K562 (cell line): ENCODE data around the gene GNAI2. TPM values are rescaled to one million over a fixed set of nuclear protein-coding genes. Genes with fewer than 3 reads are reported as not detected.

Experiments used
- ATAC-seq: fragments of 200-7000 bp; cut with Tn5 transposase; 3 replicates; pipeline ENCODE4 v1.9.1; 2020; ENCODE audit warnings: moderate library complexity
- BruUV-seq: library from RNA; stranded (reverse); fragments of 400-500 nt; replicated peaks from 2 replicates; lab custom pipeline; 2021; lab: Mats Ljungman, UMichigan
- CTCF ChIA-PET: fragments of 300-600 bp; formaldehyde crosslinking; extraction: SDS; loops from one replicate; lab custom pipeline; 2021; ENCODE audit warnings: low intra/inter-chr PET ratio; lab: Yijun Ruan, JAX
- POLR2A ChIA-PET: fragments of 300-600, 350-650 bp; sonication (Branson Sonifier 250); formaldehyde crosslinking; extraction: SDS; loops from one replicate; lab custom pipeline; 2021; ENCODE audit warnings: antibody characterized with exemption, inconsistent platforms; lab: Yijun Ruan, JAX
- DNase-seq, 4 experiments: peaks; one replicate each; pipeline versions ENCODE4 v3.0.0 to v3.0.0-alpha.2; 2011 to 2018; ENCODE audit warnings: low spot score in 3 of 4, mixed read lengths in 3 of 4; ENCODE audit errors: extremely low read depth in 1 of 4
- FAIRE-seq: peaks from 2 replicates; lab custom pipeline; 2011; peaks lifted over from hg19 to GRCh38; lab: Jason Lieb, UNC
- H2AFZ ChIP-seq: 2 replicates; pipeline ENCODE4 v1.6.0; 2011; ENCODE audit warnings: low read depth, low read length, control low read depth, inconsistent platforms
- H3K27ac ChIP-seq: fragments of 200-600 bp; 3 replicates; pipeline ENCODE4 v1.8.0; 2011; ENCODE audit warnings: low read depth, mild to moderate bottlenecking, control low read depth, inconsistent platforms, low read length, moderate library complexity, mixed read lengths; ENCODE audit errors: extremely low read depth
- H3K27me3 ChIP-seq, 2 experiments: fragments of 300-600 bp in 1 of 2; 2 replicates in 1 of 2; 3 replicates in 1 of 2; pipeline versions ENCODE4 v1.6.0 to v1.8.0; 2011; ENCODE audit warnings: inconsistent platforms in 2 of 2, low read length in 2 of 2, mild to moderate bottlenecking in 1 of 2, mixed read lengths in 1 of 2, moderate library complexity in 1 of 2; ENCODE audit not compliant: control insufficient read depth in 2 of 2, insufficient read depth in 2 of 2
- H3K36me3 ChIP-seq: fragments of 300-600 bp; 3 replicates; pipeline ENCODE4 v1.8.0; 2011; ENCODE audit warnings: mild to moderate bottlenecking, low read length, inconsistent platforms; ENCODE audit not compliant: control insufficient read depth, insufficient read depth
- H3K4me1 ChIP-seq, 2 experiments: fragments of 200-600 bp in 1 of 2; replicated peaks in 1 of 2; 2 replicates in 1 of 2; 3 replicates in 1 of 2; pipeline versions ENCODE4 v1.5.1 to v1.8.0; 2011; ENCODE audit warnings: inconsistent platforms in 2 of 2, low read length in 2 of 2, mild to moderate bottlenecking in 1 of 2, mixed read lengths in 1 of 2, moderate library complexity in 1 of 2; ENCODE audit not compliant: control insufficient read depth in 2 of 2, insufficient read depth in 2 of 2
- H3K4me2 ChIP-seq: 2 replicates; pipeline ENCODE4 v1.6.1; 2011; ENCODE audit warnings: low read length, control low read depth, inconsistent platforms, mixed read lengths; ENCODE audit not compliant: insufficient read depth
- H3K4me3 ChIP-seq: fragments of 200-600 bp; sonication (generic), shearing (Covaris generic); 2 replicates; pipeline ENCODE4 v1.5.1; 2016; ENCODE audit warnings: control low read depth, inconsistent platforms
- H3K79me2 ChIP-seq: fragments of 200-600 bp; 3 replicates; pipeline ENCODE4 v1.8.0; 2011; ENCODE audit warnings: low read length, inconsistent platforms; ENCODE audit not compliant: control insufficient read depth, insufficient read depth
- H3K9ac ChIP-seq, 2 experiments: 2 replicates each; pipeline versions ENCODE4 v1.6.0 to v1.6.1; 2011; ENCODE audit warnings: low read depth in 2 of 2, low read length in 2 of 2, control low read depth in 1 of 2, inconsistent platforms in 1 of 2, mild to moderate bottlenecking in 1 of 2, mixed read lengths in 1 of 2; ENCODE audit not compliant: insufficient read depth in 1 of 2
- H3K9me1 ChIP-seq: one replicate; pipeline ENCODE4 v1.6.0; 2011; ENCODE audit warnings: inconsistent platforms, mild to moderate bottlenecking, low read length, moderate library complexity; ENCODE audit not compliant: control insufficient read depth, insufficient read depth
- H3K9me3 ChIP-seq: replicated peaks from 2 replicates; pipeline ENCODE4 v1.5.1; 2011; ENCODE audit warnings: low read depth, low read length, inconsistent platforms; ENCODE audit not compliant: control insufficient read depth, insufficient read depth
- H4K20me1 ChIP-seq: replicated peaks from 2 replicates; pipeline ENCODE4 v1.6.1; 2011; ENCODE audit warnings: low read length, inconsistent platforms, mixed read lengths; ENCODE audit not compliant: control insufficient read depth, insufficient read depth
- ARID3A ChIP-seq: IDR thresholded peaks from 2 replicates; pipeline ENCODE4 v1.6.1; 2012; ENCODE audit warnings: low read depth, low read length, improper control_type of control experiment, borderline replicate concordance
- GABPA ChIP-seq: fragments of 200-800 bp; sonication (Bioruptor generic); conservative IDR thresholded peaks from 2 replicates; pipeline ENCODE4 v1.6.1; 2016; ENCODE audit warnings: low read depth, missing genetic modification characterization, missing compliant biosample characterization
- GABPB2 ChIP-seq: fragments of 250-450 bp; sonication (Bioruptor Pico); conservative IDR thresholded peaks from 2 replicates; pipeline ENCODE4 v1.5.1; 2021; ENCODE audit warnings: mild to moderate bottlenecking
- ILK ChIP-seq: fragments of 450-650 bp; IDR thresholded peaks from 2 replicates; pipeline ENCODE4 v1.6.1; 2016; ENCODE audit warnings: missing genetic modification characterization, low read depth, mild to moderate bottlenecking, missing compliant biosample characterization, moderate library complexity, borderline replicate concordance
- MAFG ChIP-seq: fragments of 450-650 bp; conservative IDR thresholded peaks from 2 replicates; pipeline ENCODE4 v1.6.1; 2016; ENCODE audit warnings: missing genetic modification characterization, missing compliant biosample characterization
- MCM7 ChIP-seq, 2 experiments: fragments of 450-650 bp; IDR thresholded peaks; 2 replicates each; pipeline ENCODE4 v1.6.1; 2016 to 2018
- MNT ChIP-seq, 2 experiments: fragments of 450-650 bp; conservative IDR thresholded peaks; 2 replicates each; pipeline ENCODE4 v1.6.1; 2017; ENCODE audit warnings: mild to moderate bottlenecking in 2 of 2, moderate library complexity in 2 of 2
- MXI1 ChIP-seq: IDR thresholded peaks from 2 replicates; pipeline ENCODE4 v1.6.1; 2011; ENCODE audit warnings: low read depth, mild to moderate bottlenecking, improper control_type of control experiment, low read length
- NFE2 ChIP-seq: IDR thresholded peaks from 2 replicates; pipeline ENCODE4 v1.6.1; 2014; ENCODE audit warnings: antibody characterized with exemption, low read depth
- RFX1 ChIP-seq: fragments of 450-650 bp; IDR thresholded peaks from 2 replicates; pipeline ENCODE4 v1.6.1; 2016; ENCODE audit warnings: mild to moderate bottlenecking, moderate library complexity
- STAT6 ChIP-seq: sonication (generic); formaldehyde crosslinking; IDR thresholded peaks from 2 replicates; pipeline ENCODE4 v1.8.1; 2023; ENCODE audit warnings: mild to moderate bottlenecking, missing genetic modification reagents
- ZNF184 ChIP-seq: sonication (generic); formaldehyde crosslinking; IDR thresholded peaks from 2 replicates; pipeline ENCODE4 v1.5.0; 2020; ENCODE audit warnings: missing genetic modification reagents
- ZNF408 ChIP-seq: fragments of 250-450 bp; sonication (Bioruptor Pico); IDR thresholded peaks from 2 replicates; pipeline ENCODE4 v1.4.0; 2020; ENCODE audit warnings: low read depth, mild to moderate bottlenecking, moderate library complexity
- ZSCAN29 ChIP-seq: fragments of 450-650 bp; IDR thresholded peaks from 2 replicates; pipeline ENCODE4 v1.6.1; 2017
- WGBS: fragments of 100-300 bp; shearing (Covaris generic); methylation state at CpG from one replicate; pipeline ENCODE4 v1.1.6; 2016; ENCODE audit warnings: low coverage, mixed read lengths; ENCODE audit not compliant: insufficient coverage; ENCODE audit errors: missing lambda C conversion rate; 5-methylcytosine and 5-hydroxymethylcytosine counted together
- in situ Hi-C: fragments of 300-500 bp; cut with MboI; formaldehyde crosslinking; loops from 4 replicates; pipeline ENCODE4 v1.15.0; 2018; ENCODE audit warnings: inconsistent platforms, mixed read lengths
- intact Hi-C: fragments of 100-400 bp; cut with micrococcal nuclease; formaldehyde crosslinking; loops from 2 replicates; pipeline ENCODE4 v1.14.2; 2022
- polyA plus RNA-seq, 8 experiments: library from polyadenylated mRNA; depleted of rRNA in 4 of 8; stranded (reverse) in 5 of 8; unstranded in 3 of 8; fragments of >200 nt; fragmentation: Nextera tagmentation in 2 of 8; fragmentation: Illumina TruSeq in 1 of 8; extraction: Ambion mirVana in 2 of 8; extraction: Trizol in 1 of 8; gene quantifications; 2 replicates each; pipeline versions ENCODE4 v1.2.1 to v1.2.3, GENCODE V29; 2011 to 2014; ENCODE audit warnings: inconsistent platforms in 1 of 8, missing spikeins in 1 of 8
- total RNA-seq, 7 experiments: library from RNA; depleted of rRNA in 6 of 7; stranded (reverse); fragments of >200 nt in 6 of 7; fragmentation: Illumina TruSeq in 2 of 7; extraction: Trizol in 2 of 7; gene quantifications; 2 replicates each; pipeline versions ENCODE4 v1.2.1 to v1.2.3, GENCODE V29; 2011 to 2021; ENCODE audit warnings: low replicate concordance in 1 of 7

The GNAI2 gene
- total and polyA plus RNA-seq, 9 of the 15 experiments (the other 6 are each of a cell fraction or from before 2014, with no cell fraction given) = 1.1 to 72.2 (median 42.7) TPM

- BruUV-seq = no TSS peak
- Histone ChIP-seq H3K4me2 (no peak overlapping the region), H3K9me3 (no peaks in the 10 kb centered on the region), H3K36me3 (peaks cover 9% of the 10 kb centered on the region; the same call in 1 of the 3 replicates), H3K9ac (peak overlapping the region in 1 of 2 experiments; percentile 55; a peak in 1 of 4 replicates), H3K27me3 (no peaks in the 10 kb centered on the region), H3K4me1 (peaks cover 17 to 31% of the 10 kb centered on the region in 2 experiments), H4K20me1 (no peaks in the 10 kb centered on the region), H2AFZ (no peak overlapping the region), H3K4me3 (no peak overlapping the region), H3K79me2 (peaks cover 19% of the 10 kb centered on the region)
- ChIA-PET POLR2A (interaction anchor here (0.6 to 1.3 kb wide), 3 partner anchors 9 to 15 kb away, joined by 3 to 4 read pairs (median 4); partner anchors contain the start of gene GNAI2), CTCF (no interaction called here)
- intact Hi-C loops (no loop called here), in situ Hi-C loops (no loop called here)
- WGBS = no CpG with 5 or more reads among the region's 4 CpGs
- ATAC-seq = no peak
- FAIRE-seq = no peak
- TF ChIP-seq MNT (conservative IDR thresholded peaks at IDR 0.05) = no peak
- TF ChIP-seq MXI1 = no peak
- TF ChIP-seq ZNF408 (CRISPR knock-in tag) = no peak
- TF ChIP-seq ZNF184 (CRISPR knock-in tag) = no peak
- TF ChIP-seq STAT6 (CRISPR knock-in tag) = no peak
- no peak for TF ChIP-seq MAFG
- TF ChIP-seq ARID3A = no peak
- TF ChIP-seq ZSCAN29 = no peak
- no peak for TF ChIP-seq GABPB2 (CRISPR knock-in tag)
- no peak for TF ChIP-seq ILK
- TF ChIP-seq GABPA = no peak
- no peak for TF ChIP-seq MCM7 (IDR thresholded peaks at IDR 0.05)
- TF ChIP-seq RFX1 = no peak
- TF ChIP-seq NFE2 = no peak
- TF ChIP-seq, all 486 proteins: peak for 0
- Histone ChIP-seq H3K27ac (no peak overlapping the region), H3K9me1 (no peaks in the 10 kb centered on the region)
- DNase-seq = no peak
Measured at GRCh38 chr3:50250514-50250913, 14.5 kb downstream of the GNAI2 start.
